CD4-positive, alpha-beta T cell treated with Interleukin-17A for 4 hours (primary cell): ENCODE results near the gene KCNE1.
"Not testable (repeated sequence)": the region's sequence is repeated elsewhere in the genome, so short reads cannot be mapped to it uniquely, and the experiment has no call there.

Experiments
- DNase-seq: peaks from one replicate; pipeline ENCODE4 v3.0.0-alpha.2; 2020; ENCODE audit warnings: mixed read lengths

The KCNE1 gene

GRCh38 chr21:34511787-34512455 lies at the start of gene KCNE1:
KCNE1 (minus strand) TSS chr21:34512210; CDS start chr21:34449634, 62,576 bp downstream.
- no peak for DNase-seq

- no peak for DNase-seq
These were observed 49.8 kb upstream of the KCNE1 start for GRCh38 chr21:34561806-34562205.

GRCh38 chr21:34560609-34561008 lies 48.6 kb upstream of the KCNE1 start:
- DNase-seq: no peak

- DNase-seq: no peak
These were observed 48.0 kb upstream of the KCNE1 start for GRCh38 chr21:34560021-34560420.

GRCh38 chr21:34559089-34559631 lies 47.1 kb upstream of the KCNE1 start:
- DNase-seq: no peak

- DNase-seq: no peak
These were observed 46.2 kb upstream of the KCNE1 start for GRCh38 chr21:34558166-34558565.

GRCh38 chr21:34557261-34557660 lies 45.3 kb upstream of the KCNE1 start:
- no peak for DNase-seq

GRCh38 chr21:34554670-34555069 lies 42.7 kb upstream of the KCNE1 start:
- not testable (repeated sequence) for DNase-seq

GRCh38 chr21:34554227-34554626 lies 42.2 kb upstream of the KCNE1 start:
- DNase-seq: no peak

GRCh38 chr21:34553151-34553952 lies 41.3 kb upstream of the KCNE1 start:
- DNase-seq: no peak

- DNase-seq: no peak
These were observed 40.5 kb upstream of the KCNE1 start for GRCh38 chr21:34552360-34553098.

GRCh38 chr21:34550182-34550799 lies 38.3 kb upstream of the KCNE1 start:
- DNase-seq: no peak

- no peak for DNase-seq
These were observed 36.9 kb upstream of the KCNE1 start for GRCh38 chr21:34548781-34549376.

GRCh38 chr21:34546542-34546941 lies 34.5 kb upstream of the KCNE1 start:
- no peak for DNase-seq

GRCh38 chr21:34545079-34545884 lies 33.3 kb upstream of the KCNE1 start:
- DNase-seq: no peak

- peak; percentile 41 for DNase-seq
These were observed 32.1 kb upstream of the KCNE1 start for GRCh38 chr21:34544032-34544496.

GRCh38 chr21:34543017-34543416 lies 31.0 kb upstream of the KCNE1 start:
- no peak for DNase-seq

GRCh38 chr21:34540206-34540605 lies 28.2 kb upstream of the KCNE1 start:
- no peak for DNase-seq

GRCh38 chr21:34537838-34538237 lies 25.8 kb upstream of the KCNE1 start:
- no peak for DNase-seq

GRCh38 chr21:34536820-34537219 lies 24.8 kb upstream of the KCNE1 start:
- DNase-seq: no peak

GRCh38 chr21:34536311-34536710 lies 24.3 kb upstream of the KCNE1 start:
- no peak for DNase-seq
